ENCODE data around the gene ZBTB33.
A peak's percentile ranks its signal among the peaks of the same experiment; 100 is the strongest.

Gene ZBTB33

GRCh38 chrX:120250522-120251271 lies at the start of gene ZBTB33:
Gene ZBTB33, plus strand, starts transcription at chrX:120250812. Its CDS starts 2,604 bp downstream, at chrX:120253416.
- peak; percentile 93 for DNase-seq

- no peak for DNase-seq
Measured at GRCh38 chrX:120200851-120201250, 49.8 kb upstream of the ZBTB33 start.

- no peak for DNase-seq
Measured at GRCh38 chrX:120205816-120206753, 44.5 kb upstream of the ZBTB33 start.

GRCh38 chrX:120207009-120207605 lies 43.5 kb upstream of the ZBTB33 start:
- no peak for DNase-seq

GRCh38 chrX:120213438-120214265 lies 37.0 kb upstream of the ZBTB33 start:
- DNase-seq = peak; percentile 30

GRCh38 chrX:120223374-120223773 lies 27.2 kb upstream of the ZBTB33 start:
- no peak for DNase-seq

GRCh38 chrX:120224388-120224787 lies 26.2 kb upstream of the ZBTB33 start:
- no peak for DNase-seq

- DNase-seq = no peak
Measured at GRCh38 chrX:120228187-120228908, 22.3 kb upstream of the ZBTB33 start.

GRCh38 chrX:120235284-120235683 lies 15.3 kb upstream of the ZBTB33 start:
- no peak for DNase-seq

GRCh38 chrX:120236687-120237479 lies 13.7 kb upstream of the ZBTB33 start:
- no peak for DNase-seq

GRCh38 chrX:120238933-120239332 lies 11.7 kb upstream of the ZBTB33 start:
- DNase-seq = no peak

- no peak for DNase-seq
Measured at GRCh38 chrX:120242813-120243212, 7.8 kb upstream of the ZBTB33 start.

GRCh38 chrX:120244395-120244734 lies 6.2 kb upstream of the ZBTB33 start:
- no peak for DNase-seq

GRCh38 chrX:120244735-120245498 lies 5.7 kb upstream of the ZBTB33 start:
- peak; percentile 76 for DNase-seq

- peak; percentile 9 for DNase-seq
Measured at GRCh38 chrX:120251471-120252011, 929 bp downstream of the ZBTB33 start.

- DNase-seq = no peak
Measured at GRCh38 chrX:120253784-120254183, 3.2 kb downstream of the ZBTB33 start.

GRCh38 chrX:120260369-120260768 lies 9.8 kb downstream of the ZBTB33 start:
- DNase-seq = no peak

- no peak for DNase-seq
Measured at GRCh38 chrX:120262859-120263708, 12.5 kb downstream of the ZBTB33 start.

- DNase-seq = no peak
Measured at GRCh38 chrX:120264341-120264740, 13.7 kb downstream of the ZBTB33 start.

Measured in fibroblast of upper back skin (primary cell).